NOMO-1 (cell line): ENCODE results near the gene UTS2R.
"Not testable (repeated sequence)": the region's sequence is repeated elsewhere in the genome, so short reads cannot be mapped to it uniquely, and the experiment has no call there.

Source experiments
- DNase-seq, 2 experiments: peaks; one replicate each; lab custom pipeline; 2025; ENCODE audit not compliant: unreplicated experiment in 2 of 2; lab: John Stamatoyannopoulos, UW

UTS2R gene

DNA sequence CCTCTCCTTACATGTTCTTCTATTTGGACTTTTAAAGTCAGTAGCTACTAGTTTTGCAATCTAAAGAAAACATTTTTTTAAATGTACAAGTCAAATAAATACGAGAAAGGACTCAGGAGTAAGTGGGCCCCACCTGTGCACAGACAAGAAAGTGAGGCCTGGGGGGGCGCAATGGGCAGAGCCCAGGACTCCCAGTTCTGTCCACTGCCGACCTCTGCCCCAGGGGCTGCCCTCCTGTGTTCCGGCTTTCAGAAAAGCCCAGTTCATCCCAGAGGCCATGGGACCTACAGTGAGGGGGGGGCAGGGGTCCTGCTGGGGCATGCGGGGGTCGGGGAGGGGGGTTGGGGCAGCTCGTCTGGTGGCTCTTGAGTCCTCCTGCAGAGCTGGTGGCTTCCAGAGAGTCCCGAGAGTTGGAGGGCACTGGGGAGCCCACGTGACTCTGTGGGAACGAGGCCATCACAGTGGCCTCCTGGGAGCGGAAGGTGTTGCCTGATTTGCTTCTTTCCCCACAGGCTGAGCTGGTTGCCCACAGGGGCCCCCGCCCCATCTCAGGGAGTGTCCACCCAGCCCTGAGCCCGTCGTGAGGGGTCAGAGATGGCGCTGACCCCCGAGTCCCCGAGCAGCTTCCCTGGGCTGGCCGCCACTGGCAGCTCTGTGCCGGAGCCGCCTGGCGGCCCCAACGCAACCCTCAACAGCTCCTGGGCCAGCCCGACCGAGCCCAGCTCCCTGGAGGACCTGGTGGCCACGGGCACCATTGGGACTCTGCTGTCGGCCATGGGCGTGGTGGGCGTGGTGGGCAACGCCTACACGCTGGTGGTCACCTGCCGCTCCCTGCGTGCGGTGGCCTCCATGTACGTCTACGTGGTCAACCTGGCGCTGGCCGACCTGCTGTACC, 2.4 kb downstream of the UTS2R start:
- no peak for DNase-seq

DNA sequence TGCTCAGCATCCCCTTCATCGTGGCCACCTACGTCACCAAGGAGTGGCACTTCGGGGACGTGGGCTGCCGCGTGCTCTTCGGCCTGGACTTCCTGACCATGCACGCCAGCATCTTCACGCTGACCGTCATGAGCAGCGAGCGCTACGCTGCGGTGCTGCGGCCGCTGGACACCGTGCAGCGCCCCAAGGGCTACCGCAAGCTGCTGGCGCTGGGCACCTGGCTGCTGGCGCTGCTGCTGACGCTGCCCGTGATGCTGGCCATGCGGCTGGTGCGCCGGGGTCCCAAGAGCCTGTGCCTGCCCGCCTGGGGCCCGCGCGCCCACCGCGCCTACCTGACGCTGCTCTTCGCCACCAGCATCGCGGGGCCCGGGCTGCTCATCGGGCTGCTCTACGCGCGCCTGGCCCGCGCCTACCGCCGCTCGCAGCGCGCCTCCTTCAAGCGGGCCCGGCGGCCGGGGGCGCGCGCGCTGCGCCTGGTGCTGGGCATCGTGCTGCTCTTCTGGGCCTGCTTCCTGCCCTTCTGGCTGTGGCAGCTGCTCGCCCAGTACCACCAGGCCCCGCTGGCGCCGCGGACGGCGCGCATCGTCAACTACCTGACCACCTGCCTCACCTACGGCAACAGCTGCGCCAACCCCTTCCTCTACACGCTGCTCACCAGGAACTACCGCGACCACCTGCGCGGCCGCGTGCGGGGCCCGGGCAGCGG, 3.2 kb downstream of the UTS2R start:
- no peak for DNase-seq

DNA sequence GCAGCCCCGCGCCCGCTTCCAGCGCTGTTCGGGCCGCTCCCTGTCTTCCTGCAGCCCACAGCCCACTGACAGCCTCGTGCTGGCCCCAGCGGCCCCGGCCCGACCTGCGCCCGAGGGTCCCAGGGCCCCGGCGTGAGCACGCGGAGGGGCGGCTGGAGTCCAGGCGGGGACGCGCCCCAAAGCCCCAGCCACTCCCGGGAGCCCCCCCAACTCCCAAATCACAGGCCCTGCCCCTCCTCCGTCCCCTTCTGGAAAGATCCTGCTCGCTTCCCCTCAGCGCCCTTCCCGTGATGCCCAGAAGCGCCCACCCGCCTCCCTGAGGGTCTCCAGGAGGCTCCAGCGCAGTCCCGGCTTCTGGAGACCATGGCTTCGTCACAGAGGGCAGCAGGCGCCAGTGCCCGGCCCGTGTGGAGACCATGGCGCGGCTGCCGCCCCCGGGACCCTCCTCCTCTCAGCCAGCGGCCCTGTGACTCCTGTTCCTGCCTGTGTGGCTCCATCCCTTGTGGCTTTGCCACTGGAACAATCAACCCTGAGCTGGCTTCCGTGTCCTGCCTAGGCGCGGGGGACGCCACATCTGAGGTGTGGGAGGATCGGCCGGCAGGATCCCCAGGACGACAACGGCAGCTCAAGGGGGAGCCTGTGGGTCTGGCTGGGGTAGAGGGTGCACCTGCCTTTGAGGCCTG, 3.9 kb downstream of the UTS2R start:
- no peak for DNase-seq

GRCh38 chr17:82376042-82376730, 4.6 kb downstream of the UTS2R start:
- no peak for DNase-seq

DNA sequence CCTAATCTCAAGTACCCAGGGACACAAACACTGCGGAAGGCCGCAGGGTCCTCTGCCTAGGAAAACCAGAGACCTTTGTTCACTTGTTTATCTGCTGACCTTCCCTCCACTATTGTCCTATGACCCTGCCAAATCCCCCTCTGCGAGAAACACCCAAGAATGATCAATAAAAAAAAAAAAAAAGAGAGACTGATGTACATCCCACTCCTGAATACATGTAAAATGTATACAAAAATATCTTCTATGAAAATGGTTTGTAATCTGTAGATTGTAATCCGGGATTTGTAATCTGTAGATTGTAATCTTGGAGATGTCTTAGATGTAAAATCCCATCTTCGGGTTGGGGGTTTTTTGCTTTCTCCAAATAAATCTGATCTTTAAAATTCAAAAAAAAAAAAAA, 5.7 kb downstream of the UTS2R start:
- not testable (repeated sequence) for DNase-seq

GRCh38 chr17:82377924-82378740, 6.6 kb downstream of the UTS2R start:
- DNase-seq: no peak

DNA sequence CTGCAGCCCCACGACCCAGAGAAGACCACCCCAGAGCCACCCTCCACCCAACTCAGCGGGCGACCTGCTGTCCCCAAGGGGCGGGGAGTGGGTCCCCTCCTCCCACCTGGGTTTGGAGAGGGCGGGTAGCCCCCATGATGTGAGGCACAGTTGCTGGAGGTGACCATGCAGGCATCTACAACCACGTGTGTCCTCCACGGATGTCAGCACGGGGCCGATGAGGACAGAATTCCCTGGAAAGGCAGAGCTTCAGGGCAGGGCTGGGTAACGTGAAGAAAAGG, 7.1 kb downstream of the UTS2R start:
- no peak for DNase-seq

- DNase-seq: no peak
Measured at GRCh38 chr17:82380860-82381702, 9.5 kb downstream of the UTS2R start.

GRCh38 chr17:82381703-82382009, 10.1 kb downstream of the UTS2R start:
- DNase-seq: not testable (repeated sequence)

DNA sequence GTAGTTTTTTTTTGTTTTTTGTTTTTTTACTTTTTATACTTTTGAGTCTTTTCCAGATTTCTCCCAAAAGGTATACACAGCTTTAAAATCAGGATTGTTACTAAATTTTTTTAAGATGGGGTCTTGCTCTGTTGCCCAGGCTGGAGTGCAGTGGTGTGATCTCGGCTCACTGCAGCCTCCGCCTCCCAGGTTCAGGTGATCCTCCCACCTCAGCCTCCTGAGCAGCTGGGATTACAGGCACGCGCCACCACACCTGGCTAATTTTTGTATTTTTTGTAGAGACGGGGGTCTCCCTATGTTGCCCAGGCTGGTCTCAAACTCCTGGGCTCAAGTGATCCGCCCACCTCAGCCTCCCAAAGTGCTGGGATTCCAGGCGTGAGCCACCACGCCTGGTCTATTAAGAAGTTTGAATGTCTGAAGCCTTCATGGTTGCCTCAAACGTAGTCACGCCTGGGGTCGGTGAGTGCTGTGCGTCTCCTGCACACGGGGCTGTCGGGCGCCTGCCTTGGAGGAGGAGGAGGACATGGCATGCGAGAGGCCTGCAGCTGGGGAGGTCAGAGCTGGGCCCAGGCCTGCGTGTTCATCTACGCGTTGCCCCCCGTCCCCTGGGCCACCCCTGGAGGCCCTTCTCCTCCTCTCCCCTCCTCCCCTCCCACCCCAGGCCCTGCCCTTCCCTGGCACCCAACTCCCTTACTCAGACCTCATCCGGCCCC, 10.8 kb downstream of the UTS2R start:
- not testable (repeated sequence) for DNase-seq

- DNase-seq: no peak
Measured at GRCh38 chr17:82382933-82383255, 11.3 kb downstream of the UTS2R start.

DNA sequence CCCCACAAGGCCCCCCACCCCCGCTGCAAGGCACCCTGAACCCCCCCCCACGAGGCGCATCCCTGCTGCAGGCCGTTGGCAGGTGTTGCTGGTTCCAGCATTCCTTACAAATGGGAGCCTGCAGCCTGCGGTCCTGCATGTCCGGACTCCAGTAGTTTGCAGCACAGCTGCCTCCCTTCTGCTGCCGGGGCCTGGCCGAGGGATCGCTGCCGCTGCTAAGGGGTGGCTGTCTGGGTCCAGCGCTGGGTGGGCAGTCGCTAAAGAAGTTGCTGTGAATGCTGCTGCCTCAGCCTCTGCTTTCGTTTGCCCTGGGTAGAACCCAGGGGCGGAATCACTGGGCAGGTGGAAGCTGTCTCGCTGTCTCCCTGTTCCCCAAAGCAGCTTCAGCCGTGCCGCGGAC, 11.8 kb downstream of the UTS2R start:
- no peak for DNase-seq

DNA sequence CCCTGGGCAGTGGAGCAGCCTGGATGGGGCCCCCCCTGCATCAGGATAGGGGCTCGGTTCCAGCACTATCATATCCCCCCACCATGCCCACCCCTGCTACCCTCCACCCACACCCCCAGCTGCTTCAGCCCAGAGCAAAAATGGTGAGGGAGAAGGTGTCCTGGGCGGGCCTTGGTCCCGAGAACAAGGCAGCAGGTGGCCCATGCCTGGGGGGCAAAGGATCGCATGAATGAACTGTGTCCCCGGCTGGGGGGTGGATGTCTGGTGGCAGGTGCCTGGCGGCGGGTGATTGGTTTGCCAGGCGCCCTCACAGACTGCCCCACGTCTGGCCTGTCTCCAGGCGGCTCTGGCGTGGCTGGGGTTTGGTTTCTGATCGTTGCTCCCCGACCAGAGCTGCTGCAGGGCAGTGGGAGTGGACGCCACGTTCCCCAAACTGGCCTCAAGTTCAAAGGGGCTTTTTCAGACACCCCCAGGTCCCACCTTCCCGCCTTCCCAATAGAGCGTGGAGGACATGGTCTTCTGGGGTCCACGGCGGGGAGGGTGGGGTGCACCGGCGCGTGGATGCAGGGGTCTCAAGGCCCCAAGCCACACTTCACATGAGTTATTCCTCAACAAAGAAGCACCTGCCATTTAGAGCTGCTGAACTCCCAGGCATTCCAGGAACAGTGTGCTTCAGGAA, 12.6 kb downstream of the UTS2R start:
- no peak for DNase-seq

DNA sequence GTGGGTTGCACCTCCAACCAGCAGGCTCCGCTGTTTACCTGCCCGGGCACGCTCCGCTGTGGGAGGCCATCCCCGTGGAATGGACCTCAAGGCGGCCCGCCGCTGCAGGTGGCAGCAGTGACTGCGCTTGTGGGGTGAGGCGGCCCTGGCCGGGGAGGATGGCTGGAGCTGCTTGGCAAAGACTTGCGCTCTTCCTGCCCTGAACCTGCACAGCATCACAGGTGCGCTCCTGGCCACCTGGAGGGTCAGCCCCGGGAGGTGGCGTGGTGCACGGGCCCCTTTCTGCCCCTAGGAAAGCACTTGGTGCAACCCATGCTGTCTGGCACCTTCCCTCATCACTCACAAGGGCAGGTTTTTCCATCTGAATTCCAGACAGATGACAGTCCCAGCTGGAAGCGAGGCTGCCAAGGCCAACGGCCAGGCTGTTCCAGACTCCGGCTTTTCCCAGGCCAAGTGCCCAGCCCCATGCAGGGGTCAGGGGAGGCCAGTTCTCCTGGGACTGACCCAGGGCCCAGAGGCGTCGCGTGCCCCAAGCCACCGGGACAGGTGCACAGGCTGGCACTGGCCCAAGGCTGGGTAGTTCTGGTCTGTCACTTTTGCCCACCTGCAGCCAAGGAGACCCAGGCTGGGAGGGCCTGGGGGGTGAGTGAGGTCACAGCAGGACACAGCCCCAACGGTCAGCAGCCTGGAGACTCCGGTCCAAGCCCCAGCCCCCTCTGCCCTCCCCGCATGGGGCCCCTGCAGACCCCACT, 13.3 kb downstream of the UTS2R start:
- no peak for DNase-seq

GRCh38 chr17:82385559-82386254, 14.1 kb downstream of the UTS2R start:
- no peak for DNase-seq

GRCh38 chr17:82386255-82386831, 14.8 kb downstream of the UTS2R start:
- no peak for DNase-seq
